ENCODE measurements around the gene F5.

Gene F5

DNA sequence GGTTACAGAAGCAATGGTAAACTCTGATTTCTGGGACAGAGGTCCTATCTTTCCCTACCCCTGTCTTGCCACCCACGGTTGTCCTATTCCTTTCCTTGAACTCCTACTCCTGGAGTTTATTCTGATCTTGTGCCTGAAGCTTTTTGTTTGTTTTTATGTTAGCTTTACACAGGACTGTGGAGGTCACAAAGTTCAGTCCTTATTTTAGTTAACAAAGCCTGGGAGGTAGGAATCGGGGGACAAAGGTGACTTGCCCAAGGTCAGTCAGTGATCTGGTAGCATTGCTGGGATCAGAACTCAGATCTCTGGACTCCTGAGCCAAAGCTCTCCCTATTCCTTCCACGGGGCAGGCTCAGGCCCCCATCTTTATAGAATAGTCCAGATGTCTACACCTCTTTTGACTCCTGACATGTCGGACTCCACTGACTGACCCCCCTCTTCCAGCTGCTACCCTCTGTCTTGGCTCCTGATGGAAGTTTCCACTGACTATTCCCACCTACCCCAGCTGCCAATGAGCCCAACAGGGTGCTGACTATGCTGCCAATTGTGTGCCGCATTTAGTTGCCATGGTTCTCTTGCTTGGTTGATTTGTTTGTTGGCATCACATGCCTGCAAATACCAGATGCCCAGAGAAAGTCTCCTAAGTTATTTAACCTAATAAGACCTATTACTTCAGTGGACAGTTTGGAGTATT lies 9.9 kb downstream of the F5 start:
- no peak for ATAC-seq (ENCODE audit: insufficient read depth, low read depth)

DNA sequence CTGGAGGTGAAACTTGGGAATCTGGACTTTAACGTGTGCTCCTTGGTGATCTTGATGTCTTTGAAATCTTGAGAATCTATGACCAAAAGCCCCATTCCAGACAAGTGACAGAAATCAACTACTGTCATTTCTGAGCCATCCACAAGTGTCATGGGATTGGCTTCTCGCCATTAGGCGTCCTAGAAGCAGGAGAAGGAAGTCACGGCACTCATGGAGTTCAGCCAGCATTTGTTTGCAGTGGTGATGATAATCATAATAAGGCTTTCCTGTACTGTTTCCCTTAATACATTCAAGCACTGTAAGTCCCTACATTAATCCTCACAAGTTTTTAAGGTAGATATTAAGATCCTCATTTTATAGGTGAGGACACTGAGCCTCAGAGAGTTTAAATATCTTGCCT lies 11.9 kb downstream of the F5 start:
- Histone ChIP-seq H4K20me1 (ENCODE audit: insufficient read depth, low read length) (no peaks in the 10 kb centered on the region), H3K27me3 (ENCODE audit: insufficient read depth, low read length, poor library complexity) (no peaks in the 10 kb centered on the region), H3K36me3 (ENCODE audit: insufficient read depth, low read length) (no peaks in the 10 kb centered on the region), H3K9ac (ENCODE audit: low read depth, low read length) (no peak overlapping the region), H3K9me3 (ENCODE audit: insufficient read depth, low read length, severe bottlenecking) (no peaks in the 10 kb centered on the region), H3K4me1 (ENCODE audit: insufficient read depth, low read length) (no peaks in the 10 kb centered on the region), H3K79me2 (ENCODE audit: insufficient read depth, low read length) (no peaks in the 10 kb centered on the region), H3K4me2 (ENCODE audit: insufficient read depth, low read length) (no peak overlapping the region), H3K27ac (ENCODE audit: low read length) (no peak overlapping the region), H3K4me3 (ENCODE audit: low read depth in 1 of 2, low read length in 2 of 2) (no peak overlapping the region), H2AFZ (ENCODE audit: low read depth, low read length) (no peak overlapping the region)
- no peak for ATAC-seq (ENCODE audit: insufficient read depth, low read depth)
- no peak for DNase-seq
- no peak for TF ChIP-seq EZH2 (IDR thresholded peaks at IDR 0.05; ENCODE audit: borderline replicate concordance, low read depth, low read length, severe bottlenecking)
- TF ChIP-seq, protein P1, sequence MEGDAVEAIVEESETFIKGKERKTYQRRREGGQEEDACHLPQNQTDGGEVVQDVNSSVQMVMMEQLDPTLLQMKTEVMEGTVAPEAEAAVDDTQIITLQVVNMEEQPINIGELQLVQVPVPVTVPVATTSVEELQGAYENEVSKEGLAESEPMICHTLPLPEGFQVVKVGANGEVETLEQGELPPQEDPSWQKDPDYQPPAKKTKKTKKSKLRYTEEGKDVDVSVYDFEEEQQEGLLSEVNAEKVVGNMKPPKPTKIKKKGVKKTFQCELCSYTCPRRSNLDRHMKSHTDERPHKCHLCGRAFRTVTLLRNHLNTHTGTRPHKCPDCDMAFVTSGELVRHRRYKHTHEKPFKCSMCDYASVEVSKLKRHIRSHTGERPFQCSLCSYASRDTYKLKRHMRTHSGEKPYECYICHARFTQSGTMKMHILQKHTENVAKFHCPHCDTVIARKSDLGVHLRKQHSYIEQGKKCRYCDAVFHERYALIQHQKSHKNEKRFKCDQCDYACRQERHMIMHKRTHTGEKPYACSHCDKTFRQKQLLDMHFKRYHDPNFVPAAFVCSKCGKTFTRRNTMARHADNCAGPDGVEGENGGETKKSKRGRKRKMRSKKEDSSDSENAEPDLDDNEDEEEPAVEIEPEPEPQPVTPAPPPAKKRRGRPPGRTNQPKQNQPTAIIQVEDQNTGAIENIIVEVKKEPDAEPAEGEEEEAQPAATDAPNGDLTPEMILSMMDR (IDR thresholded peaks at IDR 0.05; ENCODE audit: borderline replicate concordance, extremely low read depth, low read length, poor library complexity, severe bottlenecking), result no peak

More for the DNA sequence above, 9.9 kb downstream of the F5 start:
- Histone ChIP-seq H3K27ac (ENCODE audit: low read length) (no peak overlapping the region), H4K20me1 (ENCODE audit: insufficient read depth, low read length) (no peaks in the 10 kb centered on the region), H3K4me1 (ENCODE audit: insufficient read depth, low read length) (no peaks in the 10 kb centered on the region), H3K9ac (ENCODE audit: low read depth, low read length) (no peak overlapping the region), H3K9me3 (ENCODE audit: insufficient read depth, low read length, severe bottlenecking) (no peaks in the 10 kb centered on the region), H3K79me2 (ENCODE audit: insufficient read depth, low read length) (no peaks in the 10 kb centered on the region), H2AFZ (ENCODE audit: low read depth, low read length) (no peak overlapping the region), H3K36me3 (ENCODE audit: insufficient read depth, low read length) (no peaks in the 10 kb centered on the region), H3K27me3 (ENCODE audit: insufficient read depth, low read length, poor library complexity) (no peaks in the 10 kb centered on the region), H3K4me3 (ENCODE audit: low read depth in 1 of 2, low read length in 2 of 2) (no peak overlapping the region), H3K4me2 (ENCODE audit: insufficient read depth, low read length) (no peak overlapping the region)
- DNase-seq, result no peak
- no peak for TF ChIP-seq EZH2 (IDR thresholded peaks at IDR 0.05; ENCODE audit: borderline replicate concordance, low read depth, low read length, severe bottlenecking)
- TF ChIP-seq, protein P1 (IDR thresholded peaks at IDR 0.05; ENCODE audit: borderline replicate concordance, extremely low read depth, low read length, poor library complexity, severe bottlenecking), result no peak

DNA sequence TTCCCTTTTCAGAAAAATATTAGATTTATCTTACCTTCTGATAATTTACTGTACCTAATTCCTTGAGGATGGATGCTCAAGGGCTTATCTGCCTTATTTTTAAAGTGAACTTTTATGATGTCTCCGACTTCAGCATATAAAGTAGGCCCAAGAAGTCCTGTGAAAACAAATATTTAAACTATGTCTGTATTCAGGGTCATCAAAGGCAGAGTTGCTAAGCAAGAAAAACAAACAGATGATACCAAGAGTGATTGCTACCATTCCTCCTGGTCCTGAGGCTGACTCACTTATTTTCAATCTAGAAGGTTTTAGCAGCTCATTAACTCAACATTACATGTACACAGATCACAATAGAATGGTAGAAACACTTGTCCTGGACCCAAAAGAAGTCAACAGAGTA lies 14.1 kb downstream of the F5 start:
- no peaks in the 10 kb centered on the region for H3K79me2 ChIP-seq (ENCODE audit: insufficient read depth, low read length)
- no peaks in the 10 kb centered on the region for H3K27me3 ChIP-seq (ENCODE audit: insufficient read depth, low read length, poor library complexity)
- H3K9ac ChIP-seq (ENCODE audit: low read depth, low read length), result no peak overlapping the region
- no peak for ATAC-seq (ENCODE audit: insufficient read depth, low read depth)
- no peak for DNase-seq
- H4K20me1 ChIP-seq (ENCODE audit: insufficient read depth, low read length), result no peaks in the 10 kb centered on the region
- no peaks in the 10 kb centered on the region for H3K9me3 ChIP-seq (ENCODE audit: insufficient read depth, low read length, severe bottlenecking)
- H3K4me3 ChIP-seq (ENCODE audit: low read depth in 1 of 2, low read length in 2 of 2), result no peak overlapping the region
- no peaks in the 10 kb centered on the region for H3K4me1 ChIP-seq (ENCODE audit: insufficient read depth, low read length)
- H3K4me2 ChIP-seq (ENCODE audit: insufficient read depth, low read length), result no peak overlapping the region
- no peak overlapping the region for H2AFZ ChIP-seq (ENCODE audit: low read depth, low read length)
- H3K36me3 ChIP-seq (ENCODE audit: insufficient read depth, low read length), result no peaks in the 10 kb centered on the region
- no peak overlapping the region for H3K27ac ChIP-seq (ENCODE audit: low read length)
- no peak for TF ChIP-seq EZH2 (IDR thresholded peaks at IDR 0.05; ENCODE audit: borderline replicate concordance, low read depth, low read length, severe bottlenecking)
- TF ChIP-seq, protein P1 (IDR thresholded peaks at IDR 0.05; ENCODE audit: borderline replicate concordance, extremely low read depth, low read length, poor library complexity, severe bottlenecking), result no peak
